ENCODE data around the gene CFAP45. TPM values are rescaled to one million over a fixed set of nuclear protein-coding genes. Genes with fewer than 3 reads are reported as not detected.

Gene CFAP45
- total and polyA plus RNA-seq, 2 of the 8 experiments (the other 6 are each of a cell fraction or from before 2014, with no cell fraction given), result 0.05 TPM; not detected in 1

- DNase-seq (ENCODE audit: low read depth in 1 of 2, low spot score in 2 of 2) (no peak), FAIRE-seq (no peak)
- ChIA-PET CTCF (ENCODE audit: partially characterized antibody) (interaction anchor here (0.7 to 35.5 kb wide), 17 partner anchors 10 to 145 kb away, joined by 3 to 696 read pairs (median 6); partner anchors contain the start of genes IGSF9, SLAMF9 and TAGLN2), POLR2A (ENCODE audit: partially characterized antibody) (interaction anchor here (1.3 to 4.6 kb wide), 2 partner anchors 9 to 11 kb away, joined by 3 to 19 read pairs; partner anchors contain the start of genes IGSF9 and TAGLN2)
- Histone ChIP-seq H2BK5ac (ENCODE audit: low read depth, low read length) (no peak overlapping the region), H3K14ac (ENCODE audit: insufficient read length) (no peak overlapping the region), H3K23me2 (ENCODE audit: low read depth, low read length) (no peaks in the 10 kb centered on the region; the same call in 1 of the 2 replicates), H4K20me1 (replicated peaks in 1 of 2; ENCODE audit: control insufficient read depth in 1 of 2, insufficient read depth in 2 of 2, low read length in 2 of 2) (peaks cover 0 to 3% of the 10 kb centered on the region in 2 experiments), H2BK12ac (ENCODE audit: low read depth, low read length) (no peak overlapping the region), H3K4me3 (ENCODE audit: extremely low read depth in 1 of 4, insufficient read depth in 2 of 4, low read depth in 3 of 4, low read length in 4 of 4) (no peak overlapping the region), H3K36me3 (ENCODE audit: control insufficient read depth in 2 of 4, insufficient read depth in 4 of 4, low read length in 3 of 4) (peaks cover 3 to 23% (median 16%) of the 10 kb centered on the region in 4 experiments; a peak in 6 of 8 replicates), H3K27me3 (replicated peaks in 1 of 4; ENCODE audit: control insufficient read depth in 3 of 4, extremely low read depth in 1 of 4, insufficient read depth in 3 of 4, low read length in 3 of 4) (no peaks in the 10 kb centered on the region), H3K4me1 (replicated peaks in 1 of 4; ENCODE audit: control insufficient read depth in 3 of 4, insufficient read depth in 4 of 4, low read length in 3 of 4) (peaks cover 0 to 12% (median 7%) of the 10 kb centered on the region in 4 experiments; a peak in 6 of 7 replicates), H3K79me1 (ENCODE audit: low read depth, low read length) (no peaks in the 10 kb centered on the region), H4K91ac (replicated peaks; ENCODE audit: insufficient read length, low read length) (no peak overlapping the region), H4K8ac (ENCODE audit: extremely low read depth, insufficient read depth, low read length) (no peak overlapping the region; the same call in 1 of the 2 replicates), H2BK120ac (replicated peaks; ENCODE audit: low read depth, low read length) (no peak overlapping the region), H3K27ac (ENCODE audit: low read depth, low read length) (no peak overlapping the region), H3K9me3 (ENCODE audit: insufficient read depth in 2 of 2, low read depth in 1 of 2, low read length in 1 of 2) (no peaks in the 10 kb centered on the region), H2AFZ (ENCODE audit: low read length) (no peak overlapping the region), H3K18ac (ENCODE audit: extremely low read depth, low read length) (no peak overlapping the region), H3K79me2 (ENCODE audit: control insufficient read depth in 1 of 2, insufficient read depth in 2 of 2, low read length in 2 of 2) (no peaks in the 10 kb centered on the region), H3K4me2 (ENCODE audit: insufficient read depth in 1 of 2, low read depth in 2 of 2, low read length in 2 of 2) (no peak overlapping the region), H3K23ac (ENCODE audit: insufficient read length) (no peak overlapping the region), H3K9ac (replicated peaks in 1 of 4; ENCODE audit: extremely low read depth in 1 of 4, low read depth in 3 of 4, low read length in 3 of 4) (no peak overlapping the region), H2AK5ac (ENCODE audit: low read depth, low read length) (no peak overlapping the region), H2BK20ac (ENCODE audit: low read length) (no peak overlapping the region), H2BK15ac (ENCODE audit: low read length) (no peak overlapping the region), H3K4ac (replicated peaks; ENCODE audit: insufficient read length, low read depth, low read length) (no peak overlapping the region), H3K56ac (replicated peaks; ENCODE audit: insufficient read length, low read depth, low read length) (no peak overlapping the region), H4K5ac (ENCODE audit: insufficient read length, low read depth, low read length) (no peak overlapping the region)
- TF ChIP-seq CHD2 (IDR thresholded peaks at IDR 0.05; ENCODE audit: low read length) (no peak), SIRT6 (IDR thresholded peaks at IDR 0.05; ENCODE audit: low read length) (no peak), KDM5A (IDR thresholded peaks at IDR 0.05; ENCODE audit: low read length) (no peak), HDAC6 (IDR thresholded peaks at IDR 0.05; ENCODE audit: low read depth, low read length) (no peak), SAP30 (IDR thresholded peaks at IDR 0.05; ENCODE audit: insufficient read depth, insufficient replicate concordance, low read length) (no peak), E2F6 (IDR thresholded peaks at IDR 0.05) (no peak)
- 90% methylated on average over 14 of the region's 14 CpGs; no CpG with 5 or more reads in 1 of the 2 experiments for WGBS, 2 experiments (ENCODE audit: extremely low coverage in 1 of 2, insufficient coverage in 1 of 2, insufficient read length in 1 of 2, insufficient replicate concordance in 2 of 2, low coverage in 1 of 2, low lambda C conversion rate in 2 of 2, missing lambda C conversion rate in 1 of 2)
Measured at GRCh38 chr1:159934136-159935039, 34.4 kb upstream of the CFAP45 start.

Data from H1 (cell line).